PC-9 (cell line): Measurements from ENCODE around the gene NOXO1.
"Not testable (repeated sequence)": the region's sequence is repeated elsewhere in the genome, so short reads cannot be mapped to it uniquely, and the experiment has no call there.

ENCODE experiments used
- EZH2 ChIP-seq: fragments of 200-600 bp; sonication (generic); IDR thresholded peaks from 2 replicates; pipeline ENCODE4 v1.8.0; 2017; ENCODE audit warnings: antibody characterized with exemption, low read depth
- TF ChIP-seq, protein P1 (sequence below): fragments of 200-600 bp; sonication (generic); conservative IDR thresholded peaks from 2 replicates; pipeline ENCODE4 v1.6.1; 2017; ENCODE audit warnings: mixed run types, antibody characterized with exemption, mild to moderate bottlenecking, moderate library complexity

DNA sequence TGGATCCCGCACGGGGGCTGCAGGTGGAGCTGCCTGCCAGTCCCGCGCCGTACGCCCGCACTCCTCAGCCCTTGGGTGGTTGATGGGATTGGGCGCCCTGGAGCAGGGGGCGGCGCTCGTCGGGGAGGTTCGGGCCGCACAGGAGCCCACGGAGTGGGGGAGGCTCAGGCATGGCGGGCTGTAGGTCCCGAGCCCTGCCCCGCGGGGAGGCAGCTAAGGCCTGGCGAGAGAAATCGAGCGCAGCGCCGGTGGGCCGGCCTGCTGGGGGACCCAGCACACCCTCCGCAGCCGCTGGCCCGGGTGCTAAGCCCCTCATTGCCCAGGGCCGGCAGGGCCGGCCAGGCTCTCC is 23.2 kb downstream of the NOXO1 start:
- TF ChIP-seq, protein P1, sequence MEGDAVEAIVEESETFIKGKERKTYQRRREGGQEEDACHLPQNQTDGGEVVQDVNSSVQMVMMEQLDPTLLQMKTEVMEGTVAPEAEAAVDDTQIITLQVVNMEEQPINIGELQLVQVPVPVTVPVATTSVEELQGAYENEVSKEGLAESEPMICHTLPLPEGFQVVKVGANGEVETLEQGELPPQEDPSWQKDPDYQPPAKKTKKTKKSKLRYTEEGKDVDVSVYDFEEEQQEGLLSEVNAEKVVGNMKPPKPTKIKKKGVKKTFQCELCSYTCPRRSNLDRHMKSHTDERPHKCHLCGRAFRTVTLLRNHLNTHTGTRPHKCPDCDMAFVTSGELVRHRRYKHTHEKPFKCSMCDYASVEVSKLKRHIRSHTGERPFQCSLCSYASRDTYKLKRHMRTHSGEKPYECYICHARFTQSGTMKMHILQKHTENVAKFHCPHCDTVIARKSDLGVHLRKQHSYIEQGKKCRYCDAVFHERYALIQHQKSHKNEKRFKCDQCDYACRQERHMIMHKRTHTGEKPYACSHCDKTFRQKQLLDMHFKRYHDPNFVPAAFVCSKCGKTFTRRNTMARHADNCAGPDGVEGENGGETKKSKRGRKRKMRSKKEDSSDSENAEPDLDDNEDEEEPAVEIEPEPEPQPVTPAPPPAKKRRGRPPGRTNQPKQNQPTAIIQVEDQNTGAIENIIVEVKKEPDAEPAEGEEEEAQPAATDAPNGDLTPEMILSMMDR = not testable (repeated sequence)
- TF ChIP-seq EZH2 = not testable (repeated sequence)
